SU-DHL-6 (cell line): ENCODE results near the gene GRIK4.

Experiments used
- H2AFZ ChIP-seq: fragments of 200-600 bp; sonication (generic); 2 replicates; pipeline ENCODE4 v1.6.1; 2014; ENCODE audit warnings: low read depth, mild to moderate bottlenecking, moderate library complexity, mixed read lengths, antibody characterized with exemption, low read length; ENCODE audit not compliant: severe bottlenecking
- H3F3A ChIP-seq: fragments of 200-600 bp; shearing (Covaris generic); 2 replicates; pipeline ENCODE4 v1.6.0; 2016; ENCODE audit warnings: antibody characterized with exemption, mild to moderate bottlenecking; ENCODE audit not compliant: insufficient read depth
- H3K27ac ChIP-seq: fragments of 200-600 bp; sonication (generic); 2 replicates; pipeline ENCODE4 v1.5.1; 2016; ENCODE audit warnings: low read depth, mild to moderate bottlenecking, low read length, moderate library complexity, mixed read lengths
- H3K27me3 ChIP-seq: fragments of 200-600 bp; sonication (generic), shearing (Covaris generic); 2 replicates; pipeline ENCODE4 v1.6.0; 2014; ENCODE audit warnings: mild to moderate bottlenecking, low read length
- H3K36me3 ChIP-seq: fragments of 200-600 bp; sonication (generic); 2 replicates; pipeline ENCODE4 v1.6.1; 2014; ENCODE audit warnings: mild to moderate bottlenecking, low read length, mixed read lengths
- H3K4me2 ChIP-seq: fragments of 300-600, 200-600 bp; shearing (Covaris generic), sonication (generic); 2 replicates; pipeline ENCODE4 v1.6.0; 2014; ENCODE audit warnings: low read length, low read depth, mild to moderate bottlenecking; ENCODE audit not compliant: poor library complexity, severe bottlenecking
- H3K4me3 ChIP-seq: fragments of 200-600 bp; sonication (generic); 2 replicates; pipeline ENCODE4 v1.5.1; 2014; ENCODE audit warnings: antibody characterized with exemption, low read length, mild to moderate bottlenecking, mixed read lengths; ENCODE audit not compliant: insufficient read depth, poor library complexity, severe bottlenecking
- H3K79me2 ChIP-seq: fragments of 200-600 bp; sonication (generic); 2 replicates; pipeline ENCODE4 v1.6.1; 2014; ENCODE audit warnings: mild to moderate bottlenecking, low read length, moderate library complexity; ENCODE audit not compliant: insufficient read depth
- H3K9ac ChIP-seq: fragments of 200-600 bp; sonication (generic); 2 replicates; pipeline ENCODE4 v1.7.0; 2014; ENCODE audit warnings: mild to moderate bottlenecking, low read length
- H3K9me2 ChIP-seq: fragments of 200-600 bp; sonication (generic); replicated peaks from 2 replicates; pipeline ENCODE4 v1.6.1; 2014; ENCODE audit warnings: low read length; ENCODE audit not compliant: insufficient read depth
- H3K9me3 ChIP-seq: fragments of 200-600 bp; sonication (generic); 2 replicates; pipeline ENCODE4 v1.6.1; 2014; ENCODE audit warnings: low read length, mixed read lengths; ENCODE audit not compliant: insufficient read depth
- H4K20me1 ChIP-seq: fragments of 200-600 bp; sonication (generic); 2 replicates; pipeline ENCODE4 v1.6.1; 2014; ENCODE audit warnings: low read depth, mild to moderate bottlenecking, antibody characterized with exemption, low read length, moderate library complexity, mixed read lengths
- CTCF ChIP-seq: fragments of 200-600 bp; sonication (generic); IDR thresholded peaks from one replicate; pipeline ENCODE4 v1.5.1; 2017; ENCODE audit warnings: antibody characterized with exemption, mild to moderate bottlenecking, low read length, moderate library complexity; ENCODE audit not compliant: insufficient read depth, poor library complexity, severe bottlenecking
- EZH2phosphoT487 ChIP-seq: fragments of 200-600 bp; sonication (generic), shearing (Covaris generic); conservative IDR thresholded peaks from 2 replicates; pipeline ENCODE4 v1.6.1; 2018; ENCODE audit warnings: mild to moderate bottlenecking, antibody characterized with exemption, low read length, moderate library complexity, mixed read lengths

Gene GRIK4

GRCh38 chr11:120740380-120740779 lies 228.8 kb downstream of the GRIK4 start:
- no peaks in the 10 kb centered on the region for H3K27me3 ChIP-seq
- no peak overlapping the region for H3K4me3 ChIP-seq
- H3K9ac ChIP-seq, result no peak overlapping the region
- H3F3A ChIP-seq, result no peaks in the 10 kb centered on the region
- no peak overlapping the region for H2AFZ ChIP-seq
- no peak overlapping the region for H3K4me2 ChIP-seq
- no peaks in the 10 kb centered on the region for H3K79me2 ChIP-seq
- H3K9me3 ChIP-seq, result no peaks in the 10 kb centered on the region
- H3K9me2 ChIP-seq, result no peaks in the 10 kb centered on the region
- no peaks in the 10 kb centered on the region for H3K36me3 ChIP-seq
- TF ChIP-seq EZH2phosphoT487, result no peak
- TF ChIP-seq CTCF, result no peak
- H3K27ac ChIP-seq, result no peak overlapping the region
- no peaks in the 10 kb centered on the region for H4K20me1 ChIP-seq

DNA sequence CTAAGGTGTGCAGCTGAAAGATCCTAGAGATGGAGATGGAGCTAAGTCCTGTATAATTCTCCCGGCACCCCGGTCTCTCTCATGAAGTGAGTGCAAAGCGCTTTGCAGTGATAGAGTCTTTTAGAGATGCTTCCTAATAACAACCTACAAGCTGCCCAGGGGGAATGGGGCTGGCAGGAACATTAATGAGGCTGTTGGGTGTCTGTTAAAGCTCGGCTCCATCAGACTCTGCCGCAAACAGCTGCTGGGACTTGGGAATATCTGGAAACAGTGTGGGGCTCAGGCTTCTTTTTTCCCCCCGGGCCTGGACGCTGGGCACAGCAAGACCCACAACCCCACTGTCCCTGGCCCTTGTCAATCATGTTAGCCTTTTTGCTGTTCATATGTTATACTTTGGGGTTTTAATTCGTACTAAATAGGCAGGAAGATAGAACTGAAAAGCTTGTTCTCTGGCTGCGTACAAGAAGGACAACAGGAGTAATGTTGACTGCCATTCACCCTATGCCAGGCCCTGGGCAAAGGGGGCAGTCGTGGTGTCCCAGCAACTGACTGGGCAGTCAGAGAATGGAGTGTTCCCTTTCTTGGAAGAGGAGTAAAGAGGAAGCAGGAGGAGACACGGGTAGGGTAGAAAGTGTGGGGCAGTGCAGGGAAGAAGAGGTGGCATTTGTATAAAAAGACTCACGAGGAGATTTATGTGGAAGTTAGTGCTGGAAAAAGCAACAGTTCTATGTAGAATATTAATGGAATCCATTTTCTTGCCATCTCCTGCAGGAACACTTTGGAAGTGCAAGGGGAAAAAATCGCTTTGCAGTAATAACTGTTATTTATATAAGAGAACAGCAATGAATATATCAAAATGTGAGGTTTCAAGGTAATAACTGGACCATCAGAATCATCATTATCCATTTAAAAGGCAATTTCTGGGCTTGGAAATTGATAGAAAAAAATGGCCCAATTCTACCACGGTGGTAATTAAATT lies 232.8 kb downstream of the GRIK4 start:
- H4K20me1 ChIP-seq, result no peaks in the 10 kb centered on the region
- no peak overlapping the region for H3K27ac ChIP-seq
- no peaks in the 10 kb centered on the region for H3K79me2 ChIP-seq
- H3K4me3 ChIP-seq, result no peak overlapping the region
- no peaks in the 10 kb centered on the region for H3K27me3 ChIP-seq
- no peak overlapping the region for H3K4me2 ChIP-seq
- no peak overlapping the region for H2AFZ ChIP-seq
- TF ChIP-seq EZH2phosphoT487 (no peak), CTCF (no peak)
- no peaks in the 10 kb centered on the region for H3K9me2 ChIP-seq
- no peaks in the 10 kb centered on the region for H3K9me3 ChIP-seq
- no peak overlapping the region for H3K9ac ChIP-seq
- H3F3A ChIP-seq, result no peaks in the 10 kb centered on the region
- H3K36me3 ChIP-seq, result no peaks in the 10 kb centered on the region

DNA sequence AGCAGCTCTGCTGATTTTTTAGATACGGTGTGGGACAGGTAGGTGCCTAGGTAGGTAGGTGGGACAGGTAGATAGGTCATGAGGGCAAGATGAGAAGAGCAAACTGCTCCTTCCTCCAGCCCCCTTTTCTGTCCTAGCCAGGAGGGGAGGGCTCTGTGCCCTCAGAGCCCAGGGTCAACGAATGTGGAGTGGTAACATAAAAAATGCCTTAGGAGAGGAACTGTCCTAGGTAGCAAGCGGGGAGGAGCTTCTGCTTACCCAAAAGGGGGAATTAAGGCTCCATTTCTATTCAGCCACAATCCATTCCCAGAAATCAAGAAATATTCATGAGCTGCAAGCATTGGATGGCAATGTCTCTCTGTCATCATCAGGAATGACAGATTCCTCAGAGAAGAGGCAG lies 234.8 kb downstream of the GRIK4 start:
- no peak overlapping the region for H3K4me3 ChIP-seq
- no peak overlapping the region for H2AFZ ChIP-seq
- H3K27me3 ChIP-seq, result no peaks in the 10 kb centered on the region
- H3F3A ChIP-seq, result no peaks in the 10 kb centered on the region
- H3K36me3 ChIP-seq, result no peaks in the 10 kb centered on the region
- H3K4me2 ChIP-seq, result no peak overlapping the region
- H4K20me1 ChIP-seq, result no peaks in the 10 kb centered on the region
- H3K9me2 ChIP-seq, result no peaks in the 10 kb centered on the region
- no peak overlapping the region for H3K27ac ChIP-seq
- H3K9ac ChIP-seq, result no peak overlapping the region
- no peaks in the 10 kb centered on the region for H3K79me2 ChIP-seq
- H3K9me3 ChIP-seq, result no peaks in the 10 kb centered on the region
- TF ChIP-seq EZH2phosphoT487, result no peak
- no peak for TF ChIP-seq CTCF
